WTC11 (cell line): ENCODE measurements around the gene GAGE13.

Source experiments
- AR ChIP-seq: fragments of 250-450 bp; sonication (Bioruptor Pico); IDR thresholded peaks from 2 replicates; pipeline ENCODE4 v1.9.0; 2021; ENCODE audit warnings: mild to moderate bottlenecking
- CTCF ChIP-seq: fragments of 200-600 bp; IDR thresholded peaks from 2 replicates; pipeline ENCODE4 v1.8.0; 2022; ENCODE audit warnings: antibody characterized with exemption
- ETV6 ChIP-seq: sonication (generic); formaldehyde crosslinking; IDR thresholded peaks from 2 replicates; pipeline ENCODE4 v1.8.1; 2022; ENCODE audit warnings: mild to moderate bottlenecking, missing genetic modification reagents
- FOXK1 ChIP-seq: sonication (generic); formaldehyde crosslinking; IDR thresholded peaks from 2 replicates; pipeline ENCODE4 v1.8.0; 2022; ENCODE audit warnings: mild to moderate bottlenecking, moderate library complexity, missing genetic modification reagents
- JAZF1 ChIP-seq: fragments of 250-450 bp; sonication (Bioruptor Pico); IDR thresholded peaks from 2 replicates; pipeline ENCODE4 v1.9.0; 2021; ENCODE audit warnings: moderate library complexity, mild to moderate bottlenecking, inconsistent platforms
- KAT7 ChIP-seq: sonication (generic); formaldehyde crosslinking; IDR thresholded peaks from 2 replicates; pipeline ENCODE4 v1.8.1; 2023; ENCODE audit warnings: missing genetic modification reagents, mild to moderate bottlenecking, borderline replicate concordance
- MAX ChIP-seq: sonication (generic); formaldehyde crosslinking; IDR thresholded peaks from 2 replicates; pipeline ENCODE4 v1.8.0; 2022; ENCODE audit warnings: mild to moderate bottlenecking, missing genetic modification reagents
- SMAD3 ChIP-seq: sonication (generic); formaldehyde crosslinking; IDR thresholded peaks from 2 replicates; pipeline ENCODE4 v1.8.0; 2022; ENCODE audit warnings: missing genetic modification reagents, mild to moderate bottlenecking, borderline replicate concordance
- SMAD4 ChIP-seq: sonication (generic); formaldehyde crosslinking; IDR thresholded peaks from 2 replicates; pipeline ENCODE4 v1.8.0; 2022; ENCODE audit warnings: mild to moderate bottlenecking, missing genetic modification reagents
- SP1 ChIP-seq: sonication (generic); formaldehyde crosslinking; conservative IDR thresholded peaks from 2 replicates; pipeline ENCODE4 v1.8.1; 2022; ENCODE audit warnings: missing genetic modification reagents
- USF2 ChIP-seq: sonication (generic); formaldehyde crosslinking; IDR thresholded peaks from 2 replicates; pipeline ENCODE4 v1.8.1; 2023; ENCODE audit warnings: mild to moderate bottlenecking, missing genetic modification reagents, moderate library complexity
- ZNF121 ChIP-seq: sonication (generic); formaldehyde crosslinking; IDR thresholded peaks from 2 replicates; pipeline ENCODE4 v1.8.0; 2023; ENCODE audit warnings: missing genetic modification reagents
- ZNF317 ChIP-seq: sonication (generic); formaldehyde crosslinking; IDR thresholded peaks from 2 replicates; pipeline ENCODE4 v1.8.1; 2023; ENCODE audit warnings: low read depth, mild to moderate bottlenecking, moderate library complexity, missing genetic modification reagents, borderline replicate concordance
- ZNF671 ChIP-seq: fragments of 250-450 bp; sonication (Bioruptor Pico); IDR thresholded peaks from 2 replicates; pipeline ENCODE4 v1.8.0; 2021; ENCODE audit warnings: mild to moderate bottlenecking

- TF ChIP-seq CTCF (no peak), ETV6 (no peak), ZNF317 (CRISPR knock-in tag) (no peak), SP1 (CRISPR knock-in tag) (no peak), ZNF671 (no peak), SMAD4 (CRISPR knock-in tag) (no peak), USF2 (CRISPR knock-in tag) (no peak), SMAD3 (no peak), JAZF1 (CRISPR knock-in tag) (no peak), KAT7 (CRISPR knock-in tag) (no peak), MAX (no peak), AR (no peak), FOXK1 (CRISPR knock-in tag) (no peak), ZNF121 (CRISPR knock-in tag) (no peak)
Measured at GRCh38 chrX:49303346-49303745, 28.0 kb upstream of the GAGE13 start, which contains the start of gene GAGE10.
